Hematopoietic multipotent progenitor cell treated with erythropoietin and hydrocortisone succinate and interleukin-3 and kit ligand, for 15 days (in vitro differentiated cells): ENCODE data around the gene BRME1.
"Not testable (repeated sequence)": the region's sequence is repeated elsewhere in the genome, so short reads cannot be mapped to it uniquely, and the experiment has no call there.

Experiments used
- DNase-seq: peaks from one replicate; pipeline ENCODE4 v3.0.0-alpha.2; 2015; ENCODE audit warnings: low spot score

The BRME1 gene

DNA sequence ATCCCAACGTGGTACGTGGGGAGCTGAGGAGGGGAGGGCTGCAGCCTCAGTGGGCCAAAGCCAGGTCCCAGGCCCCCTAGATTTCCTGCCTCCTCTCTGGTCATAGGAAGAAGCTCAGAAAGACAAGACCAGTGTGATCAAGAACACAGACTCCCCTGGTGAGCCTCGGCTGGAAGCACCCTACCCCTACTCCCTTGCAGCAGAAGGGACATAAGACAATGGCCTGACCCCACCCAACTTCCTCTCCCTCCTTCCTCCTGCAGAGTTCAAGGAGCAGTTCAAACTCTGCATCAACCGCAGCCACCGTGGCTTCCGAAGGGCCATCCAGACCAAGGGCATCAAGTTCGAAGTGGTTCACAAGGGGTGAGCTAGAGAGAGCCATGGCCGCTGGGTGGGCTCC is 20.8 kb upstream of the BRME1 start:
- no peak for DNase-seq

DNA sequence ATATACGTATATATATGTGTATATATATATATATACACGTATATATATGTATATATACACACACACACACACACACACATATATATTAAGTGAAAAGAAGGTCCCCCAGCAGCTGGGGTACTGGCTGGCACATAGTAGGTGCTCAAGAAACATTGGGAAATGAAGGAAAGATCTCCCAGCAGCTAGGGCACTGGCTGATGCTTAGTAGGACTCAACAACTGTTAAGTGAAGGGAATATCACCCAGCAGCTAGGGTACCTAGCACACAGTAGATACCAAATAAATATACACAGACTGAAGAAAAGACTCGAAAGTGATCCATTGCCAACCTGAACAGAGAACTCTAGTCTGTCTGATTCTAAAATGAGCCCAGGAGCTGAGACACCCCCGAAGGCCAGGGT is 20.1 kb upstream of the BRME1 start:
- DNase-seq = no peak

DNA sequence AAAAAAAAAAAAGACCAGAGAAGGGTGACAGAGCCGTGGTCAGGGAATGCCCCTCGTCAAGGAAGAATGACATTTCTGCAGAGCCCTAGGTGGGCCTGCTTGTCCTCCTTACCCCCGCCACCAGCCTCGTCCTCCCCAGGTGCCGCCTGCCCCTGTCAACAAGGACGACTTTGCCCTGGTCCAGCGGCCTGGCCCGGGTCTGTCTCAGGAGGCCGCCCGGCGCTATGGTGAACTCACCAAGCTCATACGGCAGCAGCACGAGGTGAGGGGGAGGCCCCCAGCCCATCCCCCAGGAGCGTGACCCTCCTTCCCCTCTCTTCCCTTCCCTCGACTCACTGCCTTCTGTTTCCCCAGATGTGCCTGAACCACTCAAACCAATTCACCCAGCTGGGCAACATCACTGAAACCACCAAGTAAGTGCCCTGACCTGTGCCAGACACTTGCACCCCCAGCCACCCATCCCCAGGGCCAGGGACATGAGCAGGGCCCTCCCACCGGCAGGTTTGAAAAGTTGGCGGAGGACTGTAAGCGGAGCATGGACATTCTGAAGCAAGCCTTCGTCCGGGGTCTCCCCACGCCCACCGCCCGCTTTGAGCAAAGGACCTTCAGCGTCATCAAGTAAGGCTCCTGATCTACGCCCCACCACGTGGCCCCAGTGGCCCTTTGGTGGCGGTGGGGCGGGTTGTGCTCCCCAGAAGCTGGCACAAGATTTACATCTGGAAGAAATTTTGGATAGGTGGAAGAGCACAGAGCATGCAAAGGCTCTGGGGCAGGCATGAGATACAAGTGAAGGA is 17.5 kb upstream of the BRME1 start:
- no peak for DNase-seq

DNA sequence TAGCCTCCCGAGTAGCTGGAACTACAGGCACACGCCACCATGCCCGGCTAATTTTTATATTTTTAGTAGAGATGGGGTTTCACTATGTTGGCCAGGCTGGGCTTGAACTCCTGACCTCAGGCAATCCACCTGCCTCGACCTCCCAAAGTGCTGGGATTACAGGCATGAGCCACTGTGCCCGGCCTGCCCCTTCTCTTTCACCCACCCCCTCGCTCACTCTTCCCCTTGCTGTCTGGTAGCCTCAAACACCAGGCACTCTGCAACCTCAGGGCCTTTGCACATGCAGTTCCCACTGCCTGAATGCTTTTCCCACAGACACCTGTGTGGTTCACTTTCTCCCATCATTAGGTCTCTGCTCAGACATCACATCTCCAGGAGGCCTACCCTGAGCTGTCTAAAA is 16.2 kb upstream of the BRME1 start:
- DNase-seq = not testable (repeated sequence)

DNA sequence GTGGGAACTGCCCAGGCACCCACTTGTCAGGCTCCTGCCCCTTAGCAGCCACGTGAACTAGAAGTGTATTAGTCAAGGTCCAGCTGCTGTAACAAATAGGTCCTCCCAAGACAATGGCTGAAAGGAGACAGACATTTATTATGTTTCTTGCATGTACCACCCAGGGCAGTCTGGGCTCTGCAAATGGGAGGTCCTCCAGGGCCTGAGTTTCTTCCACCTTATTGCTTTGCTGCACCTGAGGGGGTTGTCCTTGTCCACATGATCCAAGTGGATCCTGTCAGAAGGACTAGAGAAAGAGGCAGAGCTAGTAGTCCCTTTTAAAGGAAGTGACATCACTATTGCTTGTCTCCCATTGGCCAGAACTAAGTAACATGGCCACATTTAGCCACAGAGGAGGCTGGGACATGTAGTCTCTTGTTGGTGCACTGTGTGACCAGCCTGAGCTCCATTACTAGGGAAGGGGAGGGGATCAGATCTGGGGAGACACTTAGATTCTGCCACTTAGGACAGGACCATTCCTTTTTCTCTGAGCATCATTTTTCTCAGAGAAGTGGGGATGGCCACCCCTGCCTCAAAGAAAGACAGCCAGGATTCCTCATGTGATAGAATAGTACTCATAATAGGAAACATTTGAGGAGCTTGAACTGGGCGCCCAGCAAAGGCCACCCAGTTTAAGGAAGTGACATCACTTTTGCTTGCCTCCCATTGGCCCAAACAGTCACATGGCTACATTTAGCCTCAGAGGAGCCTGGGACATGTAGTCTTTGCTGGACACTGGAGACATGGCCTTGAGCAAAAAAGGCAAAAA is 15.2 kb upstream of the BRME1 start:
- DNase-seq = peak; percentile 51

DNA sequence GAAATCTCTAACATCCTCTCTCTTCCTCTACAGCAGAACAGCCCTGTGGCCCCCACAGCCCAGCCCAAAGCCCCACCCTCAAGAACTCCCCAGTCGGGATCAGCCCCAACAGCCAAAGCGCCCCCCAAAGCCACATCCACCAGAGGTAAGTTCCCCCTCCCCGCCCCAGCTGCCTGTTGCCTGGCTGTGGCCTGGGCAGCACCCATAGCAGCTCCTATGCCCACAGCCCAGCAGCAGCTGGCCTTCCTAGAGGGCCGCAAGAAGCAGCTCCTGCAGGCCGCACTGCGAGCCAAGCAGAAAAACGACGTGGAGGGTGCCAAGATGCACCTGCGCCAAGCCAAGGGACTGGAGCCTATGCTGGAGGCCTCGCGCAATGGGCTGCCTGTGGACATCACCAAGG is 14.6 kb upstream of the BRME1 start:
- no peak for DNase-seq

DNA sequence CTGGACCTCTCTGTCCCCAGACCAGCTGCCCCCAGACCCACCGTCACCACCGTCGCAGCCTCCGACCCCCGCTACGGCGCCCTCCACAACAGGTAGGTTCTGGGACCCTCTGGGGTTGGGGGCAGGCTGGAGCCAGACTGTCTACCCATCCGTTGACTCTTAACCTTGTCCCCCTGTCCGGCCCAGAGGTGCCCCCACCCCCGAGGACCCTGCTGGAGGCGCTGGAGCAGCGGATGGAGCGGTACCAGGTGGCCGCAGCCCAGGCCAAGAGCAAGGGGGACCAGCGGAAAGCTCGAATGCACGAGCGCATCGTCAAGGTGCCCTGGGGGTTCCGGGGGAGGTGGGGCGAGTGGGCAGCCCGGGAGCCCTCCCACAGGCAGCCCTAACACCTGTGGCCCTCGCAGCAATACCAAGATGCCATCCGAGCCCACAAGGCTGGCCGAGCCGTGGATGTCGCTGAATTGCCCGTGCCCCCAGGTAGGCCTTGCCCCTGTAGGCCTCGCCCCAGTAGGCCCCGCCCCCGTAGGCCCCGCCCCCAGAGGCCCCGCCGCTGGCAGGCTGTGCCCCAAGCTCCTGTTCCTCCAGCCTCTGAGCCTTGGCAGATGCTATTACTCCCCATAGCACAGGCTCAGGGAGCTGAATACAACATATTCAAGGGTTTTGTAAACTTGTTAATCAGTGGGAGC is 13.0 kb upstream of the BRME1 start:
- no peak for DNase-seq

DNA sequence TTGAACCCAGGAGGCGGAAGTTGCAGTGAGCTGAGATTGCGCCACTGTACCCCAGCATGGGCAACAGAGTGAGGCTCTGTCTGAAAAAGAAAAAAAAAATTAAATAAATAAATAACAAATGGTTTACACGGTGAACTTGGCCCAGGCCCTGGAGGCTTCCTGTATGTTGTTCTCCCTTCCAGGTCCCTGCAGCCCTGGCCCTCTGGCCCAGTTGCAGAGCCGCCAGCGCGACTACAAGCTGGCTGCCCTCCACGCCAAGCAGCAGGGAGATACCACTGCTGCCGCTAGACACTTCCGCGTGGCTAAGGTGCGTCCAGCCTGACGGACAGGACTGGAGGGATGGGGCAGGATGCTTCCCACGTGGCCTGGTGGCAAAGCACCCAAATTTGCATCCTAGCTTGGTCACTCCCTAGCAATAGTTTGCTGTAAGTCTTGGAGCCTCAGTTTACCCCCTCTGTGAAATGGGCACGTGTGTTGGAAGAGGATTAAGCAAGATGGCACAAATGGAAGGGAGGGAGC is 12.0 kb upstream of the BRME1 start:
- DNase-seq = no peak

DNA sequence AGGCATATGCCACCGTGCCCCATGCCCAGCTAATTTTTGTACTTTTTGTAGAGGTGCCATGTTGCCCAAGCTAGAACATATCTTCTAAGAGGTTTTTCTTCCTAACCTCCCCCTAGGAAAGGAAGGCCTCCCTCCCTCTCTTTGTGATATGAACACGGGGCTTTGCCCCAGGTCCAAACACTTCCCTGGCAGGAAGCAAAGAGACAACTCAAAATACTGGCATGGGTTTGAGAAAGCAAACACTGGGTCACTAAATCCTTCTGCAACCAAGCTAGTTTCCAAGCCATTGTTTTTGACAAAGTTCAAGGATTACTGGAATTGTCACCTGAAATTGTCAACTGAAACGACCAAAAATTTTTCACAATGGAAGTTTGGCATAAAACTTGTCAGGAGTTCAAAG is 8.9 kb upstream of the BRME1 start:
- DNase-seq = no peak

DNA sequence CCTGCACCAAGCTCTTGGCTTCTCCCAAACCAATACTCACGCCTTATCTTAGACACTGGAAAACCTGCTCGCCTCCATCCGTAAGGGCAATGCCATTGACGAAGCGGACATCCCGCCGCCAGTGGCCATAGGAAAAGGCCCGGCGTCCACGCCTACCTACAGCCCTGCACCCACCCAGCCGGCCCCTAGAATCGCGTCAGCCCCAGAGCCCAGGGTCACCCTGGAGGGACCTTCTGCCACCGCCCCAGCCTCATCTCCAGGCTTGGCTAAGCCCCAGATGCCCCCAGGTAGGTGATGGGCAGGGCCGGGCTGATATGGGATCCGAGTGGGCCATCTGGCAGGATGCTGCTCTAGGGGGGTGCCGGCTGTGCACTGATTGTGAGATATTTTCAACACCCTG is 7.4 kb upstream of the BRME1 start:
- no peak for DNase-seq

DNA sequence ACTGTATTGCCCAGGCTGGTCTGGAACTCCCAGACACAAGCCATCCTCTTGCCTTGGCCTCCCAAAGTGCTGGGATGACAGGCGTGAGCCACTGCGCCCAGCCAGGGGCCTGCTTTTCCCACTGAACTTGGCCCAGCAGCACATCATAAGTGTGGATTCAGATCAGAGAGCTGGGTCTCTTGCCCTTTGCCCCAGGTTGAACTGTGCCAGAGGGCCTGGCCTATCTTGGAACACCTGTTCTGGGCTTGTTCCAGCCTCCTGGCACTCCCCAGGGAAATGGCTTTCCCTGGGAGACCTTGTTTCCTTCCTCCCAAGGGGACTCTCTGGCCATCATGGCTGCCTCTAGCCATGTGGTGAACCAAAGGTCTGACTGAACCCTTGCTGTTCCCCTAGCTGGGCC is 3.5 kb upstream of the BRME1 start:
- no peak for DNase-seq

DNA sequence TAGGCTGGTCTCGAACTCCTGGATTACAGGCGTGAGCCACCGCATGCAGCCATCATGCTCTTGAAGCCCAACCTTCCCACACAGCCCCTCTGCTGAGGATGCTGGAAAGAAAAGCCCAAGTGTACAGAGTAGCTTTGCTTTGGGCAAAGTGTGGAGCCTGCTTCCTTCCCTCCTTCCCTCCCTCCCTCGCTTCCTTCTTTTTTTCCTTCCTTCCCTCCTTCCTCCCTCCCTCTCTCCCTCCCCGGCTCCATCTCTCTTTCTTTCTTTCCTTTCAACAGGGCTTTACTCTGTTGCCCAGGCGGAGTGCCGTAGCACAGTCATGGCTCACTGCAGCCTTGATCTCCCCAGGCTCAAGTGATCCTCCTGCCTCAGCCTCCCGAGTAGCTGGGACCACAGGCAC is 2.8 kb upstream of the BRME1 start:
- DNase-seq = no peak

DNA sequence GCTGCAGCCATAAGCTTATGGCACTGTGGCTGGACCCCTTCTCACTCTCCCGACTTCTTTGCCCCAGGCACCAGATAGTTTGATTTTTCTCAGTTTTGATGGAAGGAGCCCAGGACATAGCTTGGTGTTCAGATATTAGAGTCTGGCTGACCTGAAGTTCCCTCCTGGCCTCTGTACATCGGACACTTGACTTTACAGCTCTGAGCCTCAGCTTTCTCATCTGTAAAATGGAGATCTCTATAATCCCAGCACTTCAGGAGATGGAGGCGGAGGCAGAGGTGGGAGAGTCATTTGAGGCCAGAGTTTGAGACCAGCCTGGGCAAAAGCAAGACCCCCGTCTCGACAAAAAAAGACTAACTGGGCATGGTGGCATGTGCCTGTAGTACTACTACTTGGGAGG is 993 bp upstream of the BRME1 start:
- no peak for DNase-seq

DNA sequence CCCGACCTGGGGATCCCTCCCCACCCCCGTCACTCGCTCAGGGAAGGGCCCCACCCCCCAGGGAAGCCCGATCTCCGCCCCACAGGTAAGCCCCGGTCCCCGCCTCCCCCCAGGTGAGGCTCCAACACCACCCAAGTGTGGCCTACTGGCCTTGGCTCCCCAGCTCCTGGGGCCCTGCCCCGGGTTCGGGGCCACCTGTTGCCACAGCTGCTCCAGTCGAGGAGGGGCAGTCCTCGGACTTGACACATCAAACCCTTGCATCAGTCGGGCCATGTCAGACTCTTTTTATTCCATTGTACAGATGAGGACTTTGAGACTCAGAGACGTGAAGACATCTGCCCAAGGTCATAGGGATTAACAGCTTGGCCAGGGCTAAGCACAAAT is 596 bp upstream of the BRME1 start:
- peak; percentile 23 for DNase-seq

DNA sequence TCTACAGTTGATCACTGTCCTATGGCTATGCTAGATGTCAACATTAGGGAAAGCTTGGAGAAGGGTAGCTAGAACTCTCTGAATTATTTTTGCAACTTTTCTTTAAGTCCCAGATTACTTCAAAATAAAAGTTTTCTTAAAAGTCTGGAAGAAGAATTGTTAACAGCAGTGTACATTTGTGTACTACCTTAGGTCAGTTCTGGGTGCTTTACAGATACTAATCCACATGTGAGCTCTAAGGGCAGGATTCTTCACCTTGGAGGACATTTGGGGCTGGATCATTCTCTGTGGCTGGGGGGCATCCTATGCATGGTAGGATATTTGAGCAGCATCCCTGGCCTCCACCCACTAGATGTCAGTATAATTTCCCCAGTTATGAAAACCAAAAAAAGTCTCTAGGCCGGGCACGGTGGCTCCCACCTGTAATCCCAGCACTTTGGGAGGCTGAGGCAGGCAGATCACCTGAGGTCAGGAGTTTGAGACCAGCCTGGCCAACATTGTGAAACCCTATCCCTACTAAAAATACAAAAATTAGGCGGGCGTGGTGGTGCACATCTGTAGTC is 2.8 kb downstream of the BRME1 start:
- peak; percentile 47 for DNase-seq

DNA sequence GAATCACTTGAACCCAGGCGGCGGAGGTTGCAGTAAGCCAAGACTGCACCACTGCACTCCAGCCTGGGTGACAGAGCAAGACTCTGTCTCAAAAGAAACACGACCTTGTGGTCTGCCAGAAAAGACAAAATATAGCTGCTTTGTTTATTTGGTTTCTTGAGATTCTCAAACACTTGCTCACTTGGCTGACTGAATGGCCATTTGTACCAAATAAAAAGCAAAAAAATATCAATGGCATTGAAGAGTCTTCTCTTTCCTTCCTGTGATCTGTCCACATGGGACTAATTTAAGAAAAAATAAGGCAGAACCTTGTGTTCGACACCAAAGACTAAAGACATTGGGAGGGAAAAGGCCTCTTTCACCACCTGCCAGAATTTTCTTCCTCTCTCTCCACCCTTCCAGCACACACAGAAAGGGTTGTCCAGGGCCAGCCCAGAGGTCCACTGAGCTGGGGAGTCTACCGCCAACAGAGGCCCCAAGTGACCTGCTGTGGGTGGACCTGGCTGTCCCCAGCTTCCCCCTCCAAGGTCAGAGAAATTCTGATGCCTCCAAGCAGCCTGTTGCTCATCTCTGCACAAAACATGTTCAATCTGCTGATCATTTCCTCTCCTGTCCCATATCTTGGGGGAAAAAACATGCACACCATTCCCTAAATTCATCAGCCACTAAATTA is 5.9 kb downstream of the BRME1 start:
- no peak for DNase-seq

DNA sequence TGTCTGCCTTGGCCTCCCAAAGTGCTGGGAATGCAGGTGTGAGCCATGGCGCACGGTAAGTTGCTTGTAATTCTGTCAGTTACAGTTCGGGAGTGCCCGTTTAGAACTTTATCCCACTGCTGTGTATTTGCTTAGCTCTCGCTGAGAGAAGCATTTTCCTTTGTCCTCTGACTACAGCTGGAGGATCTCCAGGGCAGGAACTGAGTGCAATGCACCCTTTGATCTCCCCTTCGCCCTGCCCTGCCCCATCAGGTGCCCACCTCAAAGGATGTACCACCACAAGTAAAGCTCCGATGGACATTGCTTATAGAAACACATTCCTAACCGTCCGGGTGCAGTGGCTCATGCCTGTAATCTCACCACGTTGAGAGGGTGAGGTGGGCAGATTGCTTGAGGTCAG is 6.5 kb downstream of the BRME1 start:
- DNase-seq = no peak

DNA sequence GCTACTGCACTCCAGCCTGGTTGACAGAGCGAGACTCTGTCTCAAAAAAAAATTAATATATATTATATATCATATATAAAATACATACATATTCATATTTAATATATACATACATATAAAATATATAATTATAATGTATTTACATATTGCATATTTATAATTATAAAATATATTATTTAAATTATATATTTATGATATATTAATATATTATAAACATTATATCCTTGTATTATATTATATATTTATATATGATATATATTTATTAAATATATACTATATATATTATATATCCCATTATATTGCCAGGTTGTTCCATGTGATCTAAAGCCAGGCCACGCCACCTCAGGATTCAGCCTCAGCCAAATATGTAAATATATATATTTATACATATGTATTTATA is 9.7 kb downstream of the BRME1 start:
- DNase-seq = no peak

DNA sequence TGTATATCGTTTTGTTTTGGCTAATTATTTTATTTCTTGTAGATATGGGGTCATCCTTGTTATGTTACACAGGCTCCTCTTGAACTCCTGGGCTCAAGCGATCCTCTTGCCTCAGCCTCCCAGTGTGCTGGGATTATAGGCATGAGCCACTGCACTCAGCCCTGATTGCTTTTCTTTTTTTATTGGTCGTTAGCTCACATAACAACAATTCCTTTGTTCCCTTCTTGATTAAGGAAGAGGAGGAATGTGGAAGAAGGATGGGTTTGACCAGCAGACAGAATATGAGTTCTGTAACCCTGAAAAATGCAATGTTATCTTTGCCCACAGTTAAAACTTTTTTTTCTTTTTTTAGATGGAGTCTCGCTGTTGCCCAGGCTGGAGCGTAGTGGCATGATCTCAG is 11.4 kb downstream of the BRME1 start:
- DNase-seq = no peak

DNA sequence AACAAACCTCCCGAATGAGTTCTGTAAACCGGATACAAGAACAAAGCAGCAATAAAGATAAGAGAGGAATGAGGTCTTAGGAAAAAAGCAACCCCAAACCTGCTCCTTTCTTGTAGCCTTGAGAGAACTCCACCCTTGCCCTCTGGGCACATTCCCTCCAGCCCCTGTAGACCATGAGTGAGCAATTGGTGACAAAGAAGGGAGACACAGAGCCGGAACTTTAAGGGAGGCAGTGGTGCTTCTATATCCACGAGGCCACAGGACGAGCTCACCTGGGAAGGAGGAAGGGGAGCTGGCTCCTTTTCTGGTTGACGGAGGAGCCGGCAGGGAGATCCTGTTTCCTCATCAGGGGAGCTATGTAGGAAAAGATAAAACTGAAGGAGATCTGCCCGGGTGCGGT is 13.0 kb downstream of the BRME1 start:
- DNase-seq = no peak

DNA sequence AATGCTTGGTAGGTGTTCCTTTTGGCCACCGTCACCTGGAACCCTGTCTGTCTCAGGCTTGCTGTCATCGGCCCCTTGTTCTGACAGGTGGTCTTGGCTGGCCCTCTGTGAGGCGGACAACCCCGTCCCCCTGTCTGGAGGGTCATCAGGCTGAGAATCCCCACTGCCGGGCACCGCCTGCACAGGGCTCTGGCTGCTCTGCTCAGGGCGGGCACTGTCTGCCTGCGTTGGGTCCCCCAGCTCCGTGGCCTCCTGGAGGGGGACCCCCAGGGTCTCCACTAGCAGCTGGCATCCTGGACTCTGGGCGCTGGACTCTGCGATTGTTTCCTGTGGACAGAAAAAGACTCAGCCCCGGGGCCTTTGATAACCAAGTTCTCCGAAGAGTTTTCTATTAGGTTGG is 15.8 kb downstream of the BRME1 start:
- DNase-seq = no peak

DNA sequence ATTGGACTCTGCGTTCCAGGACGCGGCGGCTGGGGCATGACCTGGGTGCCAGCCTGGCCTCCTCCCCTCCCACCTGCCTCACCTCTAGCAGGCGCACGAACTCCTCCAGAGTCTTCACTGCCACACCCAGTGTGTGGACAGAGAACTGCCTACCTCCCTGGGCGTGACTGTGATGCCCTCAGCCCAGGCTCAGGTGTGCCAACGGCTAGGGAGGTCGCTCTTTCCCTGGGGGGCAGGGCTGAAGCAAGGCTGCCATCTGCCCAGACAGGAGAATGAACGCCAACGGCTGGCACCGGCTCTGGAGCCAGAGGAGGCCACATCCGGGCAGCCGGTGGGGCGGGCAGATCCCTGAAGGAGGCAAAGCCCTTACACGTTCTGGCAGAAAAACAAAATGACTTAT is 17.6 kb downstream of the BRME1 start:
- DNase-seq = no peak
